ENCODE measurements around the gene NOVA2.

DNA sequence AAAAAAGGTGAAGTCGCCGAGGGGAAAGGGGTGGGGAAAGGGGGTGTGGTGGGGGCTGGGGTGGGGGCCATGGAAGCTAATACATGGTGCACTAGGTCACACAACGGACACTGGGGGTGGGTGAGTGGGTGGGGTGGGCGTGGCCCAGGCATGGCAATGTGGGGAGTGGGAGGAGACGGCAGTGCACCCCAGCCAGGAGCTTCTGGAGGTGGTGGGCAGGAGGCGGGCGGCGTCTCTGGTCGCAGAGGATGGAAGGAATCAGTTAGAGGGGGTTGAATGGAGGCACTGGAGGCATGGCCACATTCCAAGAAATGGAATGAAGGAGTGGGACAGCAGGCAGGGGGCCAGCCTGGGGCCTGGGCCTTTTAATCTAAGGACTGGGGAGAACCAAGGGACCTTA, 39.9 kb downstream of the NOVA2 start:
- TF ChIP-seq, protein P1, sequence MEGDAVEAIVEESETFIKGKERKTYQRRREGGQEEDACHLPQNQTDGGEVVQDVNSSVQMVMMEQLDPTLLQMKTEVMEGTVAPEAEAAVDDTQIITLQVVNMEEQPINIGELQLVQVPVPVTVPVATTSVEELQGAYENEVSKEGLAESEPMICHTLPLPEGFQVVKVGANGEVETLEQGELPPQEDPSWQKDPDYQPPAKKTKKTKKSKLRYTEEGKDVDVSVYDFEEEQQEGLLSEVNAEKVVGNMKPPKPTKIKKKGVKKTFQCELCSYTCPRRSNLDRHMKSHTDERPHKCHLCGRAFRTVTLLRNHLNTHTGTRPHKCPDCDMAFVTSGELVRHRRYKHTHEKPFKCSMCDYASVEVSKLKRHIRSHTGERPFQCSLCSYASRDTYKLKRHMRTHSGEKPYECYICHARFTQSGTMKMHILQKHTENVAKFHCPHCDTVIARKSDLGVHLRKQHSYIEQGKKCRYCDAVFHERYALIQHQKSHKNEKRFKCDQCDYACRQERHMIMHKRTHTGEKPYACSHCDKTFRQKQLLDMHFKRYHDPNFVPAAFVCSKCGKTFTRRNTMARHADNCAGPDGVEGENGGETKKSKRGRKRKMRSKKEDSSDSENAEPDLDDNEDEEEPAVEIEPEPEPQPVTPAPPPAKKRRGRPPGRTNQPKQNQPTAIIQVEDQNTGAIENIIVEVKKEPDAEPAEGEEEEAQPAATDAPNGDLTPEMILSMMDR (IDR thresholded peaks at IDR 0.05) = no peak
- TF ChIP-seq, protein P2, sequence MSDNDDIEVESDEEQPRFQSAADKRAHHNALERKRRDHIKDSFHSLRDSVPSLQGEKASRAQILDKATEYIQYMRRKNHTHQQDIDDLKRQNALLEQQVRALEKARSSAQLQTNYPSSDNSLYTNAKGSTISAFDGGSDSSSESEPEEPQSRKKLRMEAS (CRISPR knock-in tag; IDR thresholded peaks at IDR 0.05) = no peak
- TF ChIP-seq, protein P3, sequence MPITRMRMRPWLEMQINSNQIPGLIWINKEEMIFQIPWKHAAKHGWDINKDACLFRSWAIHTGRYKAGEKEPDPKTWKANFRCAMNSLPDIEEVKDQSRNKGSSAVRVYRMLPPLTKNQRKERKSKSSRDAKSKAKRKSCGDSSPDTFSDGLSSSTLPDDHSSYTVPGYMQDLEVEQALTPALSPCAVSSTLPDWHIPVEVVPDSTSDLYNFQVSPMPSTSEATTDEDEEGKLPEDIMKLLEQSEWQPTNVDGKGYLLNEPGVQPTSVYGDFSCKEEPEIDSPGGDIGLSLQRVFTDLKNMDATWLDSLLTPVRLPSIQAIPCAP (CRISPR knock-in tag; IDR thresholded peaks at IDR 0.05) = no peak
- TF ChIP-seq, protein P4, sequence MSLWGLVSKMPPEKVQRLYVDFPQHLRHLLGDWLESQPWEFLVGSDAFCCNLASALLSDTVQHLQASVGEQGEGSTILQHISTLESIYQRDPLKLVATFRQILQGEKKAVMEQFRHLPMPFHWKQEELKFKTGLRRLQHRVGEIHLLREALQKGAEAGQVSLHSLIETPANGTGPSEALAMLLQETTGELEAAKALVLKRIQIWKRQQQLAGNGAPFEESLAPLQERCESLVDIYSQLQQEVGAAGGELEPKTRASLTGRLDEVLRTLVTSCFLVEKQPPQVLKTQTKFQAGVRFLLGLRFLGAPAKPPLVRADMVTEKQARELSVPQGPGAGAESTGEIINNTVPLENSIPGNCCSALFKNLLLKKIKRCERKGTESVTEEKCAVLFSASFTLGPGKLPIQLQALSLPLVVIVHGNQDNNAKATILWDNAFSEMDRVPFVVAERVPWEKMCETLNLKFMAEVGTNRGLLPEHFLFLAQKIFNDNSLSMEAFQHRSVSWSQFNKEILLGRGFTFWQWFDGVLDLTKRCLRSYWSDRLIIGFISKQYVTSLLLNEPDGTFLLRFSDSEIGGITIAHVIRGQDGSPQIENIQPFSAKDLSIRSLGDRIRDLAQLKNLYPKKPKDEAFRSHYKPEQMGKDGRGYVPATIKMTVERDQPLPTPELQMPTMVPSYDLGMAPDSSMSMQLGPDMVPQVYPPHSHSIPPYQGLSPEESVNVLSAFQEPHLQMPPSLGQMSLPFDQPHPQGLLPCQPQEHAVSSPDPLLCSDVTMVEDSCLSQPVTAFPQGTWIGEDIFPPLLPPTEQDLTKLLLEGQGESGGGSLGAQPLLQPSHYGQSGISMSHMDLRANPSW (CRISPR knock-in tag; conservative IDR thresholded peaks at IDR 0.05; ENCODE audit: low read depth) = no peak
- TF ChIP-seq ESRRA (CRISPR knock-in tag; IDR thresholded peaks at IDR 0.05; ENCODE audit: borderline replicate concordance) = no peak
- TF ChIP-seq KAT7 (CRISPR knock-in tag; IDR thresholded peaks at IDR 0.05; ENCODE audit: borderline replicate concordance) = no peak
- TF ChIP-seq, protein P5, sequence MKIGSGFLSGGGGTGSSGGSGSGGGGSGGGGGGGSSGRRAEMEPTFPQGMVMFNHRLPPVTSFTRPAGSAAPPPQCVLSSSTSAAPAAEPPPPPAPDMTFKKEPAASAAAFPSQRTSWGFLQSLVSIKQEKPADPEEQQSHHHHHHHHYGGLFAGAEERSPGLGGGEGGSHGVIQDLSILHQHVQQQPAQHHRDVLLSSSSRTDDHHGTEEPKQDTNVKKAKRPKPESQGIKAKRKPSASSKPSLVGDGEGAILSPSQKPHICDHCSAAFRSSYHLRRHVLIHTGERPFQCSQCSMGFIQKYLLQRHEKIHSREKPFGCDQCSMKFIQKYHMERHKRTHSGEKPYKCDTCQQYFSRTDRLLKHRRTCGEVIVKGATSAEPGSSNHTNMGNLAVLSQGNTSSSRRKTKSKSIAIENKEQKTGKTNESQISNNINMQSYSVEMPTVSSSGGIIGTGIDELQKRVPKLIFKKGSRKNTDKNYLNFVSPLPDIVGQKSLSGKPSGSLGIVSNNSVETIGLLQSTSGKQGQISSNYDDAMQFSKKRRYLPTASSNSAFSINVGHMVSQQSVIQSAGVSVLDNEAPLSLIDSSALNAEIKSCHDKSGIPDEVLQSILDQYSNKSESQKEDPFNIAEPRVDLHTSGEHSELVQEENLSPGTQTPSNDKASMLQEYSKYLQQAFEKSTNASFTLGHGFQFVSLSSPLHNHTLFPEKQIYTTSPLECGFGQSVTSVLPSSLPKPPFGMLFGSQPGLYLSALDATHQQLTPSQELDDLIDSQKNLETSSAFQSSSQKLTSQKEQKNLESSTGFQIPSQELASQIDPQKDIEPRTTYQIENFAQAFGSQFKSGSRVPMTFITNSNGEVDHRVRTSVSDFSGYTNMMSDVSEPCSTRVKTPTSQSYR (CRISPR knock-in tag; IDR thresholded peaks at IDR 0.05) = no peak
- no peak for TF ChIP-seq ZNF121 (CRISPR knock-in tag; IDR thresholded peaks at IDR 0.05)
- TF ChIP-seq SP1 (CRISPR knock-in tag; conservative IDR thresholded peaks at IDR 0.05) = no peak
